GM18861 (cell line): Measurements from ENCODE around the gene FAM111A.
"Not testable (repeated sequence)": the region's sequence is repeated elsewhere in the genome, so short reads cannot be mapped to it uniquely, and the experiment has no call there.

Experiments used
- ATAC-seq: cut with Tn5 transposase; IDR thresholded peaks from one replicate; pipeline ENCODE4 v1.9.1; 2021; ENCODE audit not compliant: unreplicated experiment

Gene FAM111A, protein sequence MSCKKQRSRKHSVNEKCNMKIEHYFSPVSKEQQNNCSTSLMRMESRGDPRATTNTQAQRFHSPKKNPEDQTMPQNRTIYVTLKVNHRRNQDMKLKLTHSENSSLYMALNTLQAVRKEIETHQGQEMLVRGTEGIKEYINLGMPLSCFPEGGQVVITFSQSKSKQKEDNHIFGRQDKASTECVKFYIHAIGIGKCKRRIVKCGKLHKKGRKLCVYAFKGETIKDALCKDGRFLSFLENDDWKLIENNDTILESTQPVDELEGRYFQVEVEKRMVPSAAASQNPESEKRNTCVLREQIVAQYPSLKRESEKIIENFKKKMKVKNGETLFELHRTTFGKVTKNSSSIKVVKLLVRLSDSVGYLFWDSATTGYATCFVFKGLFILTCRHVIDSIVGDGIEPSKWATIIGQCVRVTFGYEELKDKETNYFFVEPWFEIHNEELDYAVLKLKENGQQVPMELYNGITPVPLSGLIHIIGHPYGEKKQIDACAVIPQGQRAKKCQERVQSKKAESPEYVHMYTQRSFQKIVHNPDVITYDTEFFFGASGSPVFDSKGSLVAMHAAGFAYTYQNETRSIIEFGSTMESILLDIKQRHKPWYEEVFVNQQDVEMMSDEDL

DNA sequence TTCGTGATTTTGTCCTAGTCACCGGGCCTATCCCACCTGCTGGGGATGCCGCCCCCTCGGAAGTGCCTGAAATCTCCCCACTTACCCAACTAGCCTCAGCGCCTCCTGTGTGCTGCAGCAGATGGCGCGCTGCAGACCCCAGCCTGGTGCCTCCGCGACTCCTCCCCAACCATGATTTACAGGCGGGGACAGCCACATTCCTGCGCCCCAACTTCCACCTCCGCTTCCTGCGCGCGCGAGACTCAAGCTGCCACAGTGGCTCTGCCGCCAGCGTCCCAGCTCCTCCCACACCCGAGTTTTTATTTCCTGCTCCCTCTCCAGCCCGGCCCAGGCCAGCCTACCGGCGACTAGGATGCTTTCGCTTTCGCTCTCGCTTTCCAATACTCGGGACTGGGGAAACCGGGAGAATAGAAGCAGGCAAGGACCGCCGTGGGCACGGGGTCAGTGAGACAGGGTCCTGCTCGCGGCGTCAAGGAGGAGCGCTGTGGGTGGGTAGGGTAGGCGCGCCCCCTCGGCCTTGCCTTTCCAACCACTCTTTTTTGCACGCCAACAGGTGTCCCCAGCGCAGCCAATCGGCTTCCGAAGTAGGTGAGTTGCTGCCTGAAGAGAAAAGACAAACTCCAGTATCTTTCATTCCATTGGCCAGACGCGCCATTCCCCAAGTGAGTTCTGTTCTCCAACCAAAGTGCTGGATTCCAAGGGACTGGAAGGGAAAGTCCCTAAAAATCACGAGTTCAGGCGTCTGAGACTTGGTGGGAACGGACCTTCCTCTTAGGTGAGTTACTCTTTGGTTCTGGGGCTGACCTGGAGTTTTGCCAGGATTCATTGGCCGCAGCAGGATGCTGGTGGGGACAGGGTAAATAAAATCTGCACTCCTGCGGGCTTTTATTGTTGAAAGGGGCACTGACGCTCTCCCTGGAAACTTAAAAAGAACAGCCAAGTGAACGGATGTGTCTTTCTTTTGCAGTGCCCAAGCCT, at the start of gene FAM111A:
Gene FAM111A (plus strand): TSS at position 327 of the 978 bp plus-strand sequence. CDS start 6,017 bp downstream, outside the sequence.
- ATAC-seq, result peak; percentile 62

DNA sequence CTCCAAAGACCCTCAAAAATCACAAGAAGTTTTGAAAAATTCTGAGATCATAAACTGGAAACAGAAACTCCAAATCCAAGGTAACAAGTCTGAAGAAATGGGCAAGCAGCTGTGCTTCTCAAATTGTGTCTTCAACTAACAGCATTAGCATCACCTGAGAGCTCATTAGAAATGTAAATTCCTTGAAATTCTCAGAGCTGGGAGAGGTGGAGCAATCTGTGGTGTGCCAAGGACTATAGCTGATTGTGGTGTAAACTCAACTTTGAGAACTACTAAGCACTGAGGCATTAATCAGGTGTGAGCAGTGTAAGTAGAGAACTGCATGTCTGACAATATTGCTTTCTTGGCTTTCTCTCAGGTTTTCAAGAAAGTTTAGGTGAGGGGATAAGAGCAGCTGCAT, 49.1 kb upstream of the FAM111A start:
- not testable (repeated sequence) for ATAC-seq

DNA sequence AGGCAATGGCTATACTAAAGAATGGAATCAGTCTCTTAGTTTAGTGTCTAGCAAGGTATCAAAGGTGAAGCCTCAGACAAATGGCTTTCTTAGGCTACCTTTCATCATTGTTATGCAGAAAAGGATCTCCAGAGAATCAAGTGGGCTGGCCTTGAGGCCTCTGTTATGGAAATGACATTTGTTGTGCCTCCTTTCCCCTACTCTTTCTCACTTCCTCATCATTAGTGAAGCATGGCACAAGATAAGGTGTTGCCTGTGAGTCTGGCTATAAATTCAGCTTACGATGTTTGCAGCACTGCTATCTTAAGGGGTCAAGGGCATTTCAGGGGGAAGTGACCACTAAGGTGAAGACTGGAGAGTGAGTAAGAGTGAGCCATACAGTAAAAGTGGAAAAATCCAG, 47.4 kb upstream of the FAM111A start:
- ATAC-seq, result peak; percentile 84

DNA sequence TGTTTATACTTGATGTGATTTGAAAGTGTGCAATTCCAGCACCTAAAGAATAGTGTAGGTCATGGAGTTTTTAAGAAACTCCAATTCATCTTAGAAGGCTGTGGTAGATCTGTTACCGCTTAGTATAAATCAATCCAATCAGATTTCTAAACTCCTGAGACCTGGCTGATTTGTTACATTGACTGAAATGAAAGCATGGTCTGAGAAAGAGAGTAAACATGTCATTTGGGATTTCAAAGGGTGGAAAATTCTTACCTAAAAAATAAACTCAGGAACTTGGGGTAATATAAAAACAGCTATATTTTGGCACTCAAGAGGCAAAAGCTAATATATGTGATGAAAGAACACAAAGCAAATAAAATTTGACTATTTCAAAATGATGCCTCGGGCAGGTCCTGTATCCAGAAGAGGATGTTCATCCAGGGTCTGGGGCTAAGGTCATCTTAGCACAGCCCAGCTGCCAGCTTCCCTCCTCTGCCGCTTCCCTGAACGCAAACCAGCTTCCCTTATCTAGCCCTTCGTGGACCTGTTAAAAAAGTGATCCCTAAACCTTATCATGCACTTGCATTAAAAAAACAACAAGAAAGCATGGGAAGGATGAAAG, 46.6 kb upstream of the FAM111A start:
- ATAC-seq, result not testable (repeated sequence)

DNA sequence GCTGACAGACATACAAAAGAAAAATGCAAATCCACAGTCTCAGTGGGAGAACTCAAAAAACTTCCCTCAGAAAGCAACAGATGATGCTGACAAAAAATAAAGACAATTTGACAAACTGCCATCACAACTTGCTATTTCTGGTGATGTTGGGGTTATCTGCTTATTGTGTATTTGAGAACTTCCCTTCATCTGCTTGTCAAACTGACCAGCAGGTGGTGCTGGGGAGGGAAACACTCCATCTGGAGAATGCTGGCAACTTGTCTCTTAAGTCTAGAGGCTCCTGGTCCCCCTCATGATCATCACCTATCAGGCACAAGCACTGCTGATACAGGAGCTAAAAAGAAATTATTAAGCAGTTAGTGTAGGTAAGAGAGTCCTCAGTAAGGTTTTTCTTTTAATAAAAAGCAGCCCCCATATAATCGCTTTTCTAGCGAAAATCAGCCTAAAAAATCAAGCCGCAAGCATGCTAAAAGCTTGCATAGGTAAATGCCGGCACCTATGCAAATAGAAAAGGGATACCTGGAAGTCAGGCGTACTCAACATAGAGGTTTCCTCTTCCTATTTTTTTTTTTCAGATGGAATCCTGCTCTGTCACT, 45.4 kb upstream of the FAM111A start:
- ATAC-seq, result peak; percentile 41

DNA sequence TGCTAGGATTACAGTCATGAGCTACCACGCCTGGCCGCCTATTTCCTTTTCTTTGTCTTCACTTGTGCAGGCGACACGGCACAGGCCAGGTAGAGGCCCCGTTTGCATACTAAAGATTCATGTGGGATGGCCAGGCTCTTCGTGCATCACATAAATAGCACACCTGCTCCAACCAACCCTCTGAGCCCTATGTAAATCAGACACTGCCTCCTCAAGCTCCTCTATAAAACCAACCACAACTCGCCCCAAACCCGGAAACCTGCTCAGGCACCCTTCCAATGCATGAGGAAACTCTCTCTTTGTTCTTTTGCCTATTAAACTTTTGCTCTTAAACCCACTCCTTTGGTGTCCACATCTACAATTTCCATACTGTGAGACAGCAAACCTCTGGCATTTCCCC, 44.7 kb upstream of the FAM111A start:
- ATAC-seq, result not testable (repeated sequence)

DNA sequence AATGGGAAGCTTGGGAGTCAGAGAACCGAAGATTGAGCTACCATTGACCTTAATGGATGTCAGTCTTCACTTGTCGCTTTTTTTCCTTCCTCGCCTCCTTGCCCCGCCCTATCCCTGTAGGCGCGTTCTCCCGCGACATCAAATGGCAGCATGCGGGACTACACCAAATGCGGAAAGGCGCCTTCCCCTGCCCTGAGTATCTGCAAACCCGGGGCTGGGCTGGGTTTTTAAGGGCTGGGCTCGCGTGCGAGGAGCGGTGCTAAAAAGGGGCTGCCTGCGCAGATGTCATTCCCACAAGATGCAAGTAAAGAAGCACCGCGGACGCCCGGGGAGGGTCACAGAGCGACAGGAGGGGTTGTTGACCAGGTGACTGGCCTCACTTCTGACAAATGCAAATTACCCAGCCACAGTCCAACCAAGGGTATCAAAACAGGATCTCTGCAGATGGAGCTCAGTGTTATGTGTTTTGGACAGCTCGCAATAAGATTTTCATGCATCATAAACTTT, 40.3 kb upstream of the FAM111A start:
- peak; percentile 58 for ATAC-seq

DNA sequence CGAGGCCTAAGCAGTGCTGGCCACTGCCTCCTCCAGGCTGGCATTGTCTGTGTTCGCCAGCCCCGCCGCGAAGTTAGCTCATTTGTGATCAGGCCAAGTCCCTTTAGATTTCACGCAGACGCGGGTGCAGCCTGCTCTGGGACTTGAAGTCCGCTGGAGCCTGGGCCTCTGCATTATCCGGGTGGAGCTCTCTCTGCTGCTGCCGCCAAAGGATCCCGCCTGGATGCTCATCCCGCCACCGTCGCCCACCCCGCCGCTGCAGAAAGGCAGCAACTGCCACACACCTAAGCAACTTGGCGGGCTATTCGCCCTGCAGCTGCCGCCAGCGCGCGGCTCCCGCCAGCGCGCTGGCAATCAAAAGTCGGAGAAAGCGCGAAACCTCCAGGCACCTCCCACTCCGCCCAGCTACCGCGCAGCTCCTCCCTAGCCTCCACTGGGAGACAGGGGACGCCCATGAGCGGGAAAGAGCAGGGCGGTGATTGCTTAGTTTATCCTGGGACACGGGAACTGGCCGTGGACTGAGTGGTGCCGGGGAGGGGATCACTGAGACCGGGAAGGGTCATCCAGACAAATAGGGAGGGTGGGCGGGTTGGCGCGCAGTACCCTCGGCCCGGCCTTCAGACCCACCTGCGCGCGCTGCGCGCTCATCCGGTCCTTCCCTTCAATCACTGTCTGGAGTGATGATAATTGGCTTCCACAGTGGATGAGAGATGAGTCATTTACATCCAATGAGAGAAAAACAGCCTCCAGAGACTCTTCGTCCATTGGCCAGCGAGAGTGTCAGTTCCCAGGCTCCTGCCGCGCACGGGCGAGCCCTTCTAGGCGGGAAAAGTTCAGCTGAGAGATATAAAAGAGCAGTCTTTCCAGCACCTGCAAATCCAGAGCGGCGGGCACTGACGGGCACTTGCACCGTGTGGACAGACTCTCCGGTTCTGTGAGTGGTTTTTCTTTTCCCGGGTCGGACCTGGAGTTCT, 36.0 kb upstream of the FAM111A start, which contains the start of gene FAM111B:
Gene FAM111B (plus strand): TSS at position 875 of the 974 bp plus-strand sequence. CDS start 2,389 bp downstream, outside the sequence.
- ATAC-seq, result peak; percentile 72

DNA sequence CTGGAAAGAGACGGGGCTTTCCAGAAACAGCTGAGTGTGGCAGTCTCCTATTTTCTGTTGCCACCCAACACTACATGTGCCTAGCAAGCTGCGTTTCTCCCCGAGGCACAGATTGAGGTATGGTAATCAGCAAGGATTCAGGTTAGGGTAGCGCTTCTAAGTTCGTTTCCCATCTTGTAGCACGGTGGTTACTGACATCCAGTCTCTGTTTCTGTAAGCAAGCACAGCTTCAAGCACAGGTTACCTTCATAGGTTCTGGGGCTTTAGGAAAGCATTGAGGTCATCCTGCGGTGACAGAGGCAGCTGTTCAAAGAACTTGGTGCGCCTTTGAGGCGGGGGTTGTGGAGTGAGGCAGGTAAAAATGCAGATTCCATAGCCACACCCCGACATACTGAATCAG, 34.9 kb upstream of the FAM111A start:
- ATAC-seq, result peak; percentile 28

DNA sequence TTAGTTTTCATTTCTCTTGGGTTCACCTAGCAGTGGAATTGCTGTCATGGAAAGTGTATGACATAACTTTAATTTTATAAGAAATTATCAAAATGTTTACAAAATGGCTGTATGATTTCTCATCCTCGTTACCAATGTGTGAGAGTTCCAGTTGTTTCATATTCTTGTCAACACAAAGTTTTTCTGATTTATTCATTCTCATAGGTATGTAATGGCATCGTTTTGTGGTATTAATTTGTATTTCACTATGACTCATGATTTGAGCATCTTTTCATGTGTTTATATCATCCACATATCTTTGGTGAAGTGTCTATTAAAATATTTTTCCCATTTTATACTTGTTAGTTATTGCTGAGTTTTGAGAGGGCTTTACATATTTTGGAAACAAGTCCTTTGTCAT, 30.2 kb upstream of the FAM111A start:
- ATAC-seq, result no peak

DNA sequence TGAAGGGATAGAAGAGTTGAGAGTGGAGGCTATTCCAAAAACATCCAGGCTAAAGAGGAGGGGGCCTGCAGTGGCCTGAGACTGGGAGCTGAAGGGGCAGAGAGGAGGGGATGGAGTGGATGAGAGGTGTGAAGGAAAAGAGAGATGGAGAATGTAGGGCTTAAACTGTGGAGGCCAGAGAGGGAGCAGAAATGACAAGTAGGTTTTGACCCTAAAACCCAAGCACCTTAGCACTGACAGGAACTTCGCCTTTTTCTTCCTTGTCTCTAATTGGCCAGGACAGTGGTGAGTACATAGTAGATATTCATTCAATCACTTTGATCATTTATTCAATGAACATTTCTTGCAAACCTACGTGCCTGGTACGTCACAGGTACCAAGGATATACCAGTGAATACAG, 28.3 kb upstream of the FAM111A start:
- ATAC-seq, result no peak

DNA sequence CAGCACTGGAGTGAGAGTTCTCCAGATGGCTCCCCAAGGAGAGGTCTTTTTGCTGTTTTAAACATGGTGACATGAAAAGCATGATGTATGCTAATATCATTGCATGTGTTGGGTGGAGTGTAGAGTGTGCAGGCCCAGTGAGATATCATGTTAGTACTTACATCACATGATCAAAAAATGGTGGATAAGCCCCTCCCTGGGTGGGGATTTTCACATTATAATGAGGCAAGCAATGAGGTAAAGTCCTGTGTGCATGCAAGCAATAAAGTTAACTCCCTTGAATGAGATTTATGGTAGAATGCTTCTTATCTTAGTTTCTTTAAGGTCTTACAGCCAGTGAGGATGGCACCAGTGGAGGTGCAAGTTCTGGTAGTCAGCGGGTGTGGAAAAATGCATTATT, 27.1 kb upstream of the FAM111A start:
- ATAC-seq, result no peak

DNA sequence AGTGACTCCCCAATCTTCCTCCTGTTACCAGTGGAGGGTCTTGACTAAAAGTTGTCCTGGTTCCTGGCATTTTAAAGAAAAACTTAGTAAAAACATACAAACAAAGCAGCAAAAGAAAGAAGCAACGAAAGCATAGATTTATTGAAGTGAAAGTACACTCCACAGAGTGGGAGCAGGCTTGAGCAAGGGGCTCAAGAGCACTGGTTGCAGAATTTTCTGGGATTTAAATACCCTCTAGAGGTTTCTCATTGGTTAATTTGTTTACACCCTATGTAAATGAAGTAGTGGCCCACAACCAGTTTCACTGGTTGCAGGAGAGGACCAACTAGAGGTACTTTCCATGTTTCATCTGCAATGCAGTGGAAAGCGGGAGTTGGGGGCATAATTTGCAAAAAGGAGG, 24.9 kb upstream of the FAM111A start:
- no peak for ATAC-seq

DNA sequence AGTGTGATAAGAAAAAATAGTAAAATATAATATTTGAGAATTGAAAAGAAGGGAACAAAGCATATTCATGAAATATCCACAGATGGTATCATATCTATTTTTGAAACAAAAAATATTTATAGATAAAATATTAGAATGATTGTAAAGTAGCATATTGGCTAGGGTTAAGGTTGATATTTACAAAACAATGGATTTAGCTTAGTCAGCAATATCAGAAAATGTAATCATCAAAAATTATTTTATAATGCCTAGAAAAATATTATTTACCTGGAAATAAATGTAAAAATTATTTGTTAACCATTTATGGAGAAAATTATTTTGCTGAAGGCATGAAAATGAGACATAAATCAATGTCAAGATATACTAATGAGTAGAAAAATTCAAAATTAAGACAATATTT, 22.8 kb upstream of the FAM111A start:
- no peak for ATAC-seq

DNA sequence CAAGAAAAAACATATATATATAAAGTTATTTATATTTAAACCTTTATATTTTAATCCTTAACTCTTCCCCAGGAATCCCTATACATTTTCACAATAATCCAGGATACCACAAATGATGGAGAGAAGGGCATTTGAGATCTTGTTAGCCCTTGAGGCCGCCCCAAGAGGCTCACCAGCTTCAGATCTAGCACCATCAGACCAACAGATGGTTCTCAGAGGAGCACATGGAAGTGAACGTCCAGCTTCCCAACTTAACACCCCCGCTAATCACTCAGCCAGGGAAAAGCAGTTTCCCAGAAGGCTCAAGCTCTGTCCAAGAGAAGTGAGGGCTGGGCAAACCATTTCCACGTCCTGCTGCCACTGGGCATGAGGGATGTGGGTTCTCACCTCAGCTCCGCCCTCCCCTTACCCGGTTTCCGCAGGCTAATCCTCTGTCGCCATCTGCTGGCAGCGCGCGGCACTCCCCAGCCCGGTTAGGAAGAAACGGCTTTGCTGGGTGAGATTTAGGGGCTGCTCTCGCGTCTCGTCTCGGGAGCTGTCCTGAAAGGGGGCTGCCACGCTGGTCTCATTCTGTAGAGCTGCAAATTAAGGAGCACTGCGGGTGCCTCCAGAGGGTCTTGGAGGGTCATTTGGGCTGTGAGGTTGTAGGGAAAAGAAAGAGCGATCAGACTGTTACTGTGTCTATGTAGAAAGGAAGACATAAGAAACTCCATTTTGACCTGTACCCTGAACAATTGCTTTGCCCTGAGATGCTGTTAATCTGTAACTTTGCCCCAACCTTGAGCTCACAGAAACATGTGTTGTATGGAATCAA, 6.8 kb upstream of the FAM111A start:
- ATAC-seq, result peak; percentile 83

DNA sequence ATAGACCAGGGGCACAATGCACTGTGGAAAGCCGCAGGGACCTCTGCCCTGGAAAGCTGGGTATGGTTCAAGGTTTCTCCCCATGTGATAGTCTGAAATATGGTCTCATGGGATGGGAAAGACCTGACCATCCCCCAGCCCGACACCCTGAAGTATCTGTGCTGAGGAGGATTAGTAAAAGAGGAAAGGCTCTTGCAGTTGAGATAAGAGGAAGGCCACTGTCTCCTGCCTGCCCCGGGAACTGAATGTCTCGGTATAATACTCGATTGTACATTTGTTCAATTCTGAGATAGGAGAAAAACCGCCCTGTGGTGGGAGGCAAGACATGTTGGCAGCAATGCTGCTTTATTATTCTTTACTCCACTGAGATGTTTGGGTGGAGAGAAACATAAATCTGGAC, 6.1 kb upstream of the FAM111A start:
- ATAC-seq, result not testable (repeated sequence)

DNA sequence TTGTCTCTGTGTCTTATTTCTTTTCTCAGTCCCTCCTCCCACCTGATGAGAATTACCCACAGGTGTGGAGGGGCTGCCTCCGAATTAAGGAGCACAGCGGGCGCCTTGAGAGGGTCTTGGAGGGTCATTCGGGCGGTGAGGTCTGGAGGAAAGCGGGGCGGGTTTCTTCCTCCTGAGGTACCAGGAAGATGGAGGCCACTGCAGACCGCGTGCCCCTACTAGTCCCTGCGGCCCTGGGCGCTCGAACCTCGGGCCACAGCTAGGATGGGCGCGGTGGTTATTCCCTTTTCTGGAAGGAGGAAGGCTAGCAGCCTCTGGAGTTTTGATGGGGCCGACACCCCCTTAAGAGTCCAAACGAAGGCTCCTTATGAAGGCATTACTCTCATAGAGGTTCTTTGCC, 5.5 kb upstream of the FAM111A start:
- ATAC-seq, result no peak

DNA sequence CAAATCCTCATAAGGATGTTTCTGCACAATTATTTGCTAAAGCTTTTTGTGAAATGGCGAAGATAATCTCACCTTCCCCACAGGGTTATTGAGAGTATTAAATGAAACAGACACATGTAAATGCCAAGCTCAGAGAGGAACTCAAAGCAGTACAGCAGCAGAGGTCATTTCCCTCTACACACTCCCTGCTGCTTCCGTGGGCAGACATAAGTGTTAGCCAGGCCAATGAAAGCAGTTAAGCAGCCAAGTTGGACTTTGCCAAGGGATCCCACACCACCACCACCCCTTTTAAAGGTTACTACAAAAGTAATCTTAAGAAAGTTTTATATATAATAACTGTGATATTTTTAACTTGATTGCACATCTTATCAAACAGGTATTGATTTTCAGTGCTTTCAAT, 4.0 kb upstream of the FAM111A start:
- ATAC-seq, result no peak
